HG03064 (cell line): ENCODE measurements around the gene MTCL3.

Experiments used
- ATAC-seq: cut with Tn5 transposase; IDR thresholded peaks from one replicate; pipeline ENCODE4 v1.9.1; 2021; ENCODE audit warnings: low read depth; ENCODE audit not compliant: unreplicated experiment

Gene MTCL3

DNA sequence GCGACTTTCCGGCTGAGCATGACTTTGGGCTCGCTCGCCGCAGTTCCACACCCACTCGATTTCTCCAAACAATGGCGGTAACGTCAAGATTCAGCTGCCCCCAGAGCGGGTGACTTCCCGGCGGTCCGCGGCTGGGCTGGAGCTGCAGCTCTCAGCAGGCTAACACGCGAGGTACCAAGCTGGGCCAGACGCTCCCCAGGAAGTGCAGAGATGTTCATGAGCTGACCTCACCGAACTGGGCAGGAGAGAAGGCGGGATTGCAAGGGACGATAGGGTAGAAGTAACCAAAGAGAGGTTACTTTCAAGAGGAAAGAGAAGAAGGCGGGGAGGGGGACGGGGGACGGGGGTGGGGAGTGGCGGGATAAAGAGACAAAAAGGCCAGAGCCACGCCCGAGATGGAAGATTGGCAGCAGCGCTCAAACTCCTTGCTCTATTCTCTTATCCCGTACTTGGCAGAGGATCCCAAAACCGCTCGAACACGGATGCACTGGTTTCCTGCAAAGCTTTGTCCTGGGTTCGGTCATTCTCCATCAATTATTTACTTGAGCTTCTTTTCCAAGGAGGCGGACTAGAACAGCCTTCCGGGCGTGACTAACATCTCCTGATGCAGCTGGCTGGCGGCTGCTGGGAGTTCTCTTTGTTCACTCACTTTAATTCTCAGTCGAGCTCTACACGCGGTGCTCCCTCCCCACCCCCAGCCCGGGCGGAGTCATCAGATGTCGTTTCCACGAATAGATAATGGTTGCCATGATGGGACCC is at the start of gene MTCL3:
TSS of gene MTCL3 (minus strand) at position 626 of the 759 bp plus-strand sequence.
- no peak for ATAC-seq

DNA sequence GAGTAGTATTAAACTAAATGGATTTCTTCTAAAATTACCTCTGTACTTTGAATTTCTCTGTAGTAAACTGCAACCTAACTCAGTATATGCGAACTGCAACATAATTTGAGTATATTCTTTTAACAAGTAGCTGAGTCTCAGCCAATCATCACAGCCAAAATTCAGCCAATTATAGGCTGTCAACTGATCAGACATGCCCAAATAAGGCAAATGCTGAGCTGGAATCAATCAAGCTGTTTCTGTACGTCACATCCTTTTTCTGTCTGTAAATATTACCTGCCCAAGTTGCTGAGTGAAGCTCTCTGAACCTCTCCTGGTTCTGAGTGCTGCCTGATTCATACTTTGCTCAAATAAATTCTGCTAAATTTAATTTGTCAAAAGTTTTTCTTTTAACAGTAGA is 48.3 kb upstream of the MTCL3 start:
- no peak for ATAC-seq

DNA sequence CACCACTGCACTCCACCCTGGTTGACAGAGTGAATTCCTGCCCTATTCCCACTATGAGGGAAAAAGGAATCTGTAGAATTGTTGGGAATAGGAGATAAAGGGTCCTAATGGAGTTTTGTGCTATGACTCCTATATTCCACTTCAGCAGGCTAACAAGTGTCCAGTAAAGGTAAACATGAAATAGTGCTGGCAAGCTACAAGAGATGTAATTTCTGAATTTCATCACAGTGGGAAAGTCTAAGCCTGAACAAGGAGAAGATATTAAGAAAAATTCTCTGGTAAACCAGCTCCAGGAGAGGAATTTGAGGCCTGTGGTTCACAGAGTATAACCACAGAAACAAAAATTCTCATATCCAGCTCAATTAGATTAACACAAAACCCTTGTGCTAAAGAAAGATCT is 47.5 kb upstream of the MTCL3 start:
- no peak for ATAC-seq

DNA sequence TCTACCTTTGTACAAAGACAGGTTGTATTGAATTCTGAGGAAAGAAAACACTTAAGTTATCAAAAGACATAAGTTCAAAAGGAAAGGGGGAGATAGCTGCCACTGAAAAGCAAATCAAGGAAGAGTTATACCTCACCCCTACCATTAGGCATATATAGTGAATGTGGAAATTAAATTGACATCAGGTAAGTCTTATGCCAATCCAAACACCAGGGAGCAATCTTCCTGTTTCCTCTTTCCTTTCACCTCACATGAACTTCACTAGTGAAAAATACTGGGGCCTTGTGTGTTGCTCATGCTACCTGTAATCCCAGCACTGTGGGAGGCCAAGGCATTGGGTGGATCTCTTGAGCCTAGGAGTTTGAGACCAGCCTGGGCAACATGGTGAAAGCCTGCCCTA is 47.0 kb upstream of the MTCL3 start:
- ATAC-seq = no peak

DNA sequence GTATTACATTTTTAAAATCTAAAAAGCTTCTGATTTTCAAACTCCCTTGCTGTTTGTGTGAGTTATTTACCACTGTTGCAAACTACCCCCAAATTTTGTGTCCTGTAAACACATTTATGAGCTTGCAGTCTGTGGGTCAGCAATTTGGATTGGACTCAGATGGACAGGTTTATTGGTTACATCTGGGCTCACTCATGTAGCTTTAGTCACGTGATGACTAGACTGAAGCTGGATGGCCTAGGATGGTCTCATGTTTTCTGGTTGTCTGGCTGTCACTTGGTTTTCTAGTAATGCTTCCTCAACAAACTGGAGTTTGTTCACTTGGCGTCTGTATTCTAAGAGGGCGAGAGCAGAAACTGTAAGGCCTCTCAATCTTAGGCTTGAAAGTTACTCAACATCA is 45.6 kb upstream of the MTCL3 start:
- no peak for ATAC-seq

DNA sequence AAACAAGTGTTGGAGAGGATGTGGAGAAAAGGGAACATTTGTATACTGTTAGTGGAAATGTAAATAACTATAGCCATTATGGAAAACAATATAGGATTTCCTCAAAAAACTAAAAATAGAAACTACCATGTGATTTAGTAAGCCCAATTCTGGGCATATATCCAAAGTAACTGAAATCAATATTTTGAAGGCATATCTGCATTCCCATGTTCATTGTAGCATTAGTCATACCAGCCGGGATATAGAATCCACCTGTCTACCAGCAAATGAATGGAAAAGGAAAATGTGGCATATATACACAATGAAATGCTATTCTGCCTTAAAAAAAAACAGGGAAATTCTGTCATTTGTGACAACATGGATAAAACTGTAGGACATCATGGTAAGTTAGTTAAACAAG is 42.5 kb upstream of the MTCL3 start:
- ATAC-seq = no peak

DNA sequence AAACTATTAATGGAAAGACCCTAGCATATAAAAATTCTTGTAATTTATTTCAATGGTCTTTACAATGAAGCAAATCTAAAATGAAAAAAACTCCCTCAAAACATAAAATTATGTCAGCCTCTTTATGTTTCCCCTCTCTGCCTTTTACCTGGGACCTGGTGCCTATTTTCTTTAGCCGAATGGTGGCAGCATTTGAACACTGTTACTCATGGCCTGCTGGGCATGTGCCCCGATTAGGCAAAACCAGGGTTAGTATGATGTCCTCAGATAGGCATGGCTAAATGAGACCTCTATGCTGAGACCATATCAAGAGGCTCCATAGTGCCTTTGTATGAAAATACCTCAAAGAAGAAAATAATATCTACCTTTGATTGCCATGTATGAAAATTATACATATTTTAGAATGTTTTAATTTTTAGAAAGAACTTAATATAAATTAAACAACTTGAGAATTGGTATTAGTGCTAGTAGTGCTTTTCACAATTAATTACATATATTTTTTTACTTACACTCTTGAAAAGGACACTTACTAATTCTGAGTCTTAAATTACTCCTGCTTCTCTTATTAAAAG is 35.4 kb upstream of the MTCL3 start:
- no peak for ATAC-seq

DNA sequence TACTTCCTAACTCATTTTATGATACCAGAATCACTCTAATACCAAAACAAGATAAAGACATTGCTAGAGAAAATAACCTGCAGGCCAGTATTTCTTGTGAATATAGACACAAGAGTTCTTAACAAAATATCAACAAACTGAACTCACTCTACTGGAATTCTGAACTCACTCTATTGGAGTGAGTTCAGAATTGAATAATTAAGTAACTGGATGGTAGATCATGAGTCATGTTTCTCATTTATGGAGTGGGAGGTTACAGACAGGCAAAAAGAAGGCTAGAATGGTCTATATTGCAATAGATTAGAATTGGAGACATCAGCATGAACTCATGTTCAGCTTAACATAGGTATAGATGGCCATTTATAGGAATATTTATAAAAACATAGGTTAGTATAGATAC is 31.3 kb upstream of the MTCL3 start:
- no peak for ATAC-seq

DNA sequence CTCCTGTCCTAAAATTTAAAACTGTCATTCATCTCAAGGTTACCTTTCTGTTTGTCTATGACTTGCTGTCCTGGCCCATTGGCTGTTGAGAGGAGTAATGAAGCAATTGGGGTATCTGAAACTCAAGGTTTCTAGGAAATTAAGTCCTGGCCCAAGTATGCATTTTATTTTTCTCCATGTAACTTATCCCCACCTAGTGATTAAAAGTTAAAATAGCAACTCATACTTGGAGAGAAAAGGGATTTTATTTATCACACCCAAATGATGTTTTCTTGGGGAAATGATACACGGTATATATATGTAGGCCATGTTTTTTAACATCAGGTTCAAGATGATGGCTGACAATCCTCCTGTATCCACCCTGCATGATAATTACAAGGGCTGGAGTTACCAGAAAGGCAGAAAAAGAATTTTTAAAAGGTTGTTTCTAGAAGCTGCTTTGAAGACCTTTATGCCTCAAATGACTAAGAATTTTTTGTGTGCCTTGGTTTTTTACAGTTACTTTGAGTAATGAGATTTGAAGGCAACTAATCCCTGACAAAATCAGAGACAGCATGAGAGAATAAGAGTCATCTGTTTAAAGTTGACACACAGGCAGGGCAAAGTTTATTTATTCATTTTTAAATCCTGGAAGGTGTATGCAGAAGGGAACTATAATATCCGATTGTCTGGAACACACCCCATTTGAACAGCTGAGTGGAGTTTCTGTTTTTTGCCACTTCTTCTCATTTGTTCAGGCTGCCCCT is 28.9 kb upstream of the MTCL3 start:
- ATAC-seq = no peak

DNA sequence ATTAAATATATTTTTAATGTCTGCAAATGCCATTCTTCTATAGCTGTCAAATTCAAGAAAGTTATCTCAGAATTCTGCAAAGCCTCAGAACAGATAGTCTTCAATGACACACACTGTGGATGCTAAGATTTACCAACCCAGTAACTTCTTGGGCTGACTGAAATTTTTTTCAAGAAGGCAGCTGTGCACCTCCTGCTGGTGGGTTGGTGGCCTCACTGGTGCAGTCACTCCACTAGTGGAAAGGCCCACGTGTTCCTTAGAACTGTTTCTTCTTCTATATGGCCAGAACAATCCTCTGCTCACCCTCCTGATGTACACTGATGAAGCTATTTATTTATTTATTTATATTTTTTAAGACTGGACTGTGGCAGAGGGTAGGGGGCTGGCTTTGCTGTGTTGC is 28.1 kb upstream of the MTCL3 start:
- ATAC-seq = no peak

DNA sequence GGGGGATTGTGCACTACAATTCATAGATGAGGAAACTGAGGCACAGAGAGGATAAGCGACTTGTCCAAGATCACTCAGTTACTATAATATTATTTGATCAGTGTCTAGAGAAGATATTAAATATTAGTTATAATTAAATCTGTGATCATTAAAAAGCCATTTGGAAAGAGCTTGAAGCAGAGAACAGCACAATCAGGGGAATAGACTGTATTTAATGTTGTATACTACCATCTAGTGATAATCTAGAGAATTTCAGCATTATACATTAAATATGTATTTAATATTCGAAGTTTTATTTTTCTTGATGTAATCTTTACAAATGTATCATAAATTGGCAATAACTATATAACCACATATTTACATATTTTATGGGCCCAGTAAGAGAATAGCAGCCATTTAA is 20.1 kb upstream of the MTCL3 start:
- ATAC-seq = no peak

DNA sequence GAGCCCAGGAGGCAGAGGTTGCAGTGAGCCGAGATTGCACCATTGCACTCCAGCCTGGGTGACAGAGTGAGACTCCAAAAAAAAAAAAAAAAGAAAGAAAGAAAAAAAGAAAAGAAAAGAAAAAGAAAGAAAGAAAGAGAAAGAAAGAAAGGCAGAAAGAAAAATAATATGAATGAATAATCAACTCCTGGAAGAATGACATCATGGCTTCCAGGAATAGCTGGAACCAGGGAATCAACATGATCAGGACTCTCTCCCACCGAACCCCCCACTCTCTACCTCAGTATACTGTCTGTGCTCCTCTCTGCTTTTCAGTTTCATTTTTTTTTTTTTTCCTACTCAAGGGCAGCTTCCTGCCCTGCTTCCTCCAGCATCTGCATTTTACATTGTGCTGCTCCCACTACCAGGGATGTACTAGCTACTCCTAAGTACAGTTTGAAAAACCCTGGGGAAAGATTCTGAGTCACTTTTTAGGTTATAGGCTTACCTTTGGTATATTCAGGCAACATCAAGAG is 19.7 kb upstream of the MTCL3 start:
- no peak for ATAC-seq

DNA sequence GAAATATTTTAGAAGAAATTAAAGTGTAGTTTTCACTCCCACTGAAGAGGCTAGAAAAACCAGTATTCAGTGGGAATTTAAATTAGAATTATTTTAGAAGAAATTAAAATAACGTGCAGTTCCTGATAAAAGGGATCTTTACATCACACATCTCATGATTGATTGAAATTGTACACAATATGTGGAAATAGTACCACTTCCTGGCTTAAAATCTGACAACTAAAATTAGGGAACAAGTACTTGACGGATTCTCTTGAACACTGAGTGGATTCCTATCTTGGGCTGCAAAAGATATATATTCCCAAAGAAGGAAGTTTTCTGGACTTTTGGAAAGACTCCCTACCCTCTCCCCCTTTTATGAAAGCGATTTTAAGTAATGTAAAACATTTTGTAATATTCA is 14.6 kb upstream of the MTCL3 start:
- no peak for ATAC-seq

DNA sequence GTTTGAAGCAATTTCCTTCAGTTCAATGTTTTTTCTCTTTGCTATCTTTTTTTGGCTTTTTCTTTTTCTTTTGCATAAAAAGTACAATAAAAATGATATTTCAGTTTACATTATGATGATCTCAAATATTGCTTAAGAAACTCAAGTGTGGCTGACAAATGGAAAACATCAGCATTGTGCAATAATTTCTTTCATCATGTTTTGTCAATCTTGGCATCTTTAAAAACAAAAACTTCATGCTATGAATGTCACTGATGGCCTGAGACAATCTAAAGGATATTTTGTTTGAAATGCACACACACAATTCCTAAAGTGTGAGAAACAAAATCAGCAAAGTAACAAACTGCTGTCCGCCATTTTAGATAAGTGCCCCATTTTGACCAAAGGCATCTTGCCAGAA is 13.9 kb upstream of the MTCL3 start:
- ATAC-seq = no peak

DNA sequence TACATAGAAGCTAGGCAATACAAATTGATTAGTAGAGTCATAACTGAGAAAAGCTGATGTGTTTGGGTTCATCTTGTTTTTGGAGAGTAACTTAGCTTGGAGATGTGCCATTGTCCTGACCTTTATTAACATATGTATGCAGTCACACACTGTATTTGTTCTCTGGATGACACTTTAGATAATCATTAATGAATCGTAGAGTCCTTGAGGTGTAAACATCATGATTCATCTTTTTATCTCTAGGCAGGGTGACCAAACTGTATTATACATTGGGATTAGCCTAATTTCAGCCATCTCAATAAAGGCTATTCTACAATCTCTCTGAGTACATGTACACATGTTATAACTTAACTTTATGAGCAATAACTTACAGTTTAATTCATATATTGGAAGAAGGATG is 3.6 kb upstream of the MTCL3 start:
- no peak for ATAC-seq

DNA sequence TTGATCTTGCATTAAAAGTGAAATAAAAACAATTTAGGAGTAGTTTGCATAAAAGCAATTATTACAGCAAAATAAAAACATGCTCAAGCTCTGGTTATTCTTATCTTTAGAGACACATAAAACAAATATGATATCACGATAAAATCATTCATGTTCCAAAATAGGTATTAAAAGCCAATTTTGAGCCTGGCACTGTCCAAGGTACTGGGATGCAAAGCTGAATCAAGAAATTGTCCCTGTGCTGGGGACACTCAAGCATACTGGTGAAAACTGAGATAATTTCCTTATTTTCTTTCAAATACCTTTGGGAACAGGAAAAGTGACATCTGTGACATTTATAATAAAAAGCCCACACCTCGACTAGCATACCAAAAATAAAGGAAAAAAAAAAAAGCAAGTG is 931 bp upstream of the MTCL3 start:
- ATAC-seq = no peak

DNA sequence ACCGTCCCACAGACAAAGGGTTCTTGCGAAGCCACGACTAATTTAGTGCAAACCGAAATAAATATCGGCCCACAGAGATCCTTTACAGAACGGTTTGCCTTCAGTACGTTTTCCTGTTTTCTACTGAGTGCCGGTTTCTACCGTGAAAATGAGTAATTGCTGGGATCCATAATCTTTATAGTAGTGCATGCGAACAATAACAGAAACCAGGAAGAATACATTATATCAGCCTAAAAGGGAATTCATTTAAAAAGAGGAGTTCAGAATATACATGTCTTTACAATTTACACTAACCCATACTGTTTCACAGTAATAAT is 292 bp upstream of the MTCL3 start:
- no peak for ATAC-seq

DNA sequence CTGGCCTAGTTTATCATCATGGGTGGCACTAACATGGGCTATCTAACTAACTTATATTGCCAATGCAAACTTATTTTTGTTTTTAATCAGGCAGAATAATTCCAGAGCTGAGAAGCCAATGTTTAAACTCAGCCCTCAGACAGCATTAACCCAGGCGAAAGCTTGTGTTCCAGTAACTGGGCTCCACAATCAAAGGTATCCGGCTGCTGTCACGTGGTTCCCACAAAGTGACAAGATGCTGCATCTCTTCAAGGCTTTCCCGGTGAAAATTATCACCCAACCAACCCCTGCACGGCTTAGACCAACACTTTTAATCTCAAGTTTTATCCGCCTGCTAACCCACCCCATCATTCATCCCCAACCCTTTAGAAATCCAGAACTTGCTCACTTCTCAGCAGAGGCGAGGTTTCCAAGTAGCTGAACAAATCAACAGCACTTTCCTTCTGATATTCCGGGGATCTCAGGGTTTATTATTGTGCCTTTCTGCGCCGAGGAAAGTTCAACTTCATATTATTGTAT is 885 bp downstream of the MTCL3 start:
- no peak for ATAC-seq

DNA sequence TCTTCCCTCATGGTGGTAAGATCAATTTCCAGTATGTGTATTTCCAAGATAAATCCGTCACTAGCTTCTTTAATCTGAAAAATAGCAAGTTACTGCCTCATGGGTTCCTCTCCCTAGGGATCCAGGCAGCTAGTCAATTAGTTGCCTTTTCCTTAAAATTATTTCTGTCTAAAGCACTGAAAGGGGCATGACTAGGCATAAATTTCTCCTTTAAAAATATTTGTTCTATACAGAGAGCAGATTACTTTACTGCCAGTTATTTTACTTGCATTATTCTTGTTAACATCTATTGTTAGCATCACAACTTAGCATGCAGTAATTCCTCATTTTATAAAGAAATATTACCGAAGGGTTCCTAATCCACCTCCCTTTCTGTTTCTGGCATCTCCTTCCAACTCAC is 1.4 kb downstream of the MTCL3 start:
- ATAC-seq = no peak

DNA sequence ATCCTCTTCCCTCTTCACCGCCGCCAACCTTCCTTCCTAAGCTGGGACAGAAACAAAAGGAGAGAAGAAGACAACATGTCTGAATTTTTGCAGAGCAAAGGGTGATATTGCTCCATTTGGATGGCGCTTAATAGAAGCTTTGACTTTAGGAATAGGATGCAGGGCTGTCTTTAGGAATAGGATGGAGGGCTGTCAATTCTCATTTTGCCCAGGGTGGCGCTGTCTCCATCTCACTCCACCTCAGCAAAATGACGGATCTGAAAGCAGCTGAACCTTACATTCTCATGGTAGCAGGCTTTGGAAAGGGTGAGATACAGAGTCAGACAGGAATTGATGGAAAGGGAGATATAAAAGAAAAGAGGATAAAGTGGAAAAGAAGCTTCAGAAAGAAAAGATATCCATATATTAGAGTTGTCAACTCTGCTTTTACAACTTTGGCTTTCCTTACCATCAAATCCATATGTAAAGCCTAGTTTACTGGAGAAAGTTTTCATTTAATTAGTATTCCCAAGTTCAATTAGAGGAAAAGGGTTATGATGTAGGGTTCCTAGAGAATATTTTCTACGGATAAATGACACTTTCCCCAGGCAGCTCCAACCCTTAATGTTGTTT is 2.4 kb downstream of the MTCL3 start:
- ATAC-seq = peak; percentile 63
